GM12878 (cell line): ENCODE results near the gene TEX22. TPM values are rescaled to one million over a fixed set of nuclear protein-coding genes. Genes with fewer than 3 reads are reported as not detected.

Experiments
- ATF7 ChIP-seq: fragments of 450-650 bp; IDR thresholded peaks from 2 replicates; pipeline ENCODE4 v1.6.1; 2016; ENCODE audit warnings: low read depth, mild to moderate bottlenecking
- CHD4 ChIP-seq: fragments of 200-600 bp; sonication (generic); IDR thresholded peaks from 2 replicates; pipeline ENCODE4 v1.6.1; 2016; ENCODE audit warnings: mild to moderate bottlenecking
- IKZF1 ChIP-seq: fragments of 450-650 bp; conservative IDR thresholded peaks from 2 replicates; pipeline ENCODE4 v1.6.1; 2017; ENCODE audit warnings: antibody characterized with exemption, mild to moderate bottlenecking
- ZNF207 ChIP-seq: fragments of 450-650 bp; IDR thresholded peaks from 2 replicates; pipeline ENCODE4 v1.6.1; 2014; ENCODE audit warnings: antibody characterized with exemption, mild to moderate bottlenecking, borderline replicate concordance
- polyA plus RNA-seq, 11 experiments: library from polyadenylated mRNA; depleted of rRNA in 4 of 11; unstranded in 6 of 11; stranded (reverse) in 5 of 11; fragments of >200 nt; fragmentation: Nextera tagmentation in 4 of 11; fragmentation: Illumina TruSeq in 1 of 11; extraction: Ambion mirVana in 4 of 11; extraction: Trizol in 1 of 11; gene quantifications; 1 replicate in 1 of 11; 2 replicates in 10 of 11; pipeline versions ENCODE4 v1.2.1 to v1.2.3, GENCODE V29; 2011 to 2016; ENCODE audit warnings: inconsistent platforms in 2 of 11, missing spikeins in 2 of 11, low read depth in 1 of 11
- total RNA-seq, 4 experiments: library from RNA; depleted of rRNA in 3 of 4; stranded (reverse); fragments of >200 nt in 3 of 4; fragmentation: Illumina TruSeq in 1 of 4; extraction: Trizol in 1 of 4; gene quantifications; 2 replicates each; pipeline versions ENCODE4 v1.2.1 to v1.2.3, GENCODE V29; 2013 to 2021
- TF ChIP-seq, protein P1 (sequence below): fragments of 450-650 bp; formaldehyde crosslinking; IDR thresholded peaks from 2 replicates; pipeline ENCODE4 v1.4.0; 2022; ENCODE audit warnings: mild to moderate bottlenecking, moderate library complexity
- TF ChIP-seq, protein P2 (sequence below), 3 experiments: IDR thresholded peaks in 2 of 3; conservative IDR thresholded peaks in 1 of 3; 2 replicates each; pipeline ENCODE4 v1.5.1; 2011; ENCODE audit warnings: low read depth in 3 of 3, low read length in 3 of 3, mild to moderate bottlenecking in 3 of 3, control low read depth in 2 of 3, moderate library complexity in 2 of 3, inconsistent platforms in 1 of 3, mixed read lengths in 1 of 3; ENCODE audit not compliant: control insufficient read depth in 2 of 3, insufficient read depth in 1 of 3; ENCODE audit errors: extremely low read depth in 1 of 3
- TF ChIP-seq, protein P3 (sequence below): IDR thresholded peaks from 2 replicates; pipeline ENCODE4 v1.6.1; 2012; ENCODE audit warnings: mild to moderate bottlenecking, low read depth, low read length

Gene TEX22
- total and polyA plus RNA-seq, 10 of the 15 experiments (the other 5 are each of a cell fraction or from before 2014, with no cell fraction given), result 0.02 to 4.0 (median 0.63) TPM; not detected in 1

DNA sequence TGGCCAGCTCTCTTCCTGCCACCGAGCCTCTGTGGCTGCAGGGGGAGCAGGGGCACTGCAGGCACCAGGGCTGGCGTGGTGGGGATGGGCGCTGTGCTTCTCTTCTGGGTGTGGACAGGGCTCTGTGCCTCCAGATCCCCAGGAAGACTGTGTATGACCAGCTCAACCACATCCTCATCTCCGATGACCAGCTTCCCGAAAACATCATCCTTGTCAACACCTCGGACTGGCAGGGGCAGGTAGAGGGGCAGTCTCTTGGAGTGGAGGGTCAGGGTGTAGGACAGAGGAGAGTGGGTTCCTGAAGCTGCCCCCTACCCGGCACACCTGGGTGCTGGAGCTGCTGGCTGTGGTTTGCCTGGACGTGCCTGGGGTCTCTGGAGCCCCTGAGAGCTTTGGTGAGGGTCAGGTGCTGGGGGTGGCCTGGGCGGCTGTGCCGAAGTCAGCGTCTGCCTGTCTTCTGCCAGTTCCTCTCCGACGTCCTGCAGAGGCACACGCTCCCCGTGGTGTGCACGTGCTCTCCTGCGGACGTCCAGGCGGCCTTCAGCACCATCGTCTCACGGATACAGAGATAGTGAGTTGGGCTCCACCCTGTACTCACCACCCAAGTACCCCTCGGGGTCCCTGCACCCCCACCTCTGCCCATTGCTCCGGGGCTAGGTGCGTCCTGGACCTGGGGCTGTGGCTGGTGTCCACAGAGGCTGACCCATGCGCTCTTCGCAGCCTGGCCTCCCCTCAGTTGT lies 15.8 kb upstream of the TEX22 start (continued):
- TF ChIP-seq, protein P1, sequence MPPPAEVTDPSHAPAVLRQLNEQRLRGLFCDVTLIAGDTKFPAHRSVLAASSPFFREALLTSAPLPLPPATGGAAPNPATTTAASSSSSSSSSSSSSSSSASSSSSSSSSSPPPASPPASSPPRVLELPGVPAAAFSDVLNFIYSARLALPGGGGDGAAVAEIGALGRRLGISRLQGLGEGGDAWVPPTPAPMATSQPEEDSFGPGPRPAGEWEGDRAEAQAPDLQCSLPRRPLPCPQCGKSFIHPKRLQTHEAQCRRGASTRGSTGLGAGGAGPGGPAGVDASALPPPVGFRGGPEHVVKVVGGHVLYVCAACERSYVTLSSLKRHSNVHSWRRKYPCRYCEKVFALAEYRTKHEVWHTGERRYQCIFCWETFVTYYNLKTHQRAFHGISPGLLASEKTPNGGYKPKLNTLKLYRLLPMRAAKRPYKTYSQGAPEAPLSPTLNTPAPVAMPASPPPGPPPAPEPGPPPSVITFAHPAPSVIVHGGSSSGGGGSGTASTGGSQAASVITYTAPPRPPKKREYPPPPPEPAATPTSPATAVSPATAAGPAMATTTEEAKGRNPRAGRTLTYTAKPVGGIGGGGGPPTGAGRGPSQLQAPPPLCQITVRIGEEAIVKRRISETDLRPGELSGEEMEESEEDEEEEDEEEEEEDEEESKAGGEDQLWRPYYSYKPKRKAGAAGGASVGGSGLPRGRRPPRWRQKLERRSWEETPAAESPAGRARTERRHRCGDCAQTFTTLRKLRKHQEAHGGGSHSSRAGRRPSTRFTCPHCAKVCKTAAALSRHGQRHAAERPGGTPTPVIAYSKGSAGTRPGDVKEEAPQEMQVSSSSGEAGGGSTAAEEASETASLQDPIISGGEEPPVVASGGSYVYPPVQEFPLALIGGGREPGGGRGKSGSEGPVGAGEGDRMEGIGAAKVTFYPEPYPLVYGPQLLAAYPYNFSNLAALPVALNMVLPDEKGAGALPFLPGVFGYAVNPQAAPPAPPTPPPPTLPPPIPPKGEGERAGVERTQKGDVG (CRISPR knock-in tag), result no peak
- TF ChIP-seq ZNF207 (no peak), ATF7 (no peak), IKZF1 (no peak), CHD4 (no peak)
- TF ChIP-seq, protein P2, sequence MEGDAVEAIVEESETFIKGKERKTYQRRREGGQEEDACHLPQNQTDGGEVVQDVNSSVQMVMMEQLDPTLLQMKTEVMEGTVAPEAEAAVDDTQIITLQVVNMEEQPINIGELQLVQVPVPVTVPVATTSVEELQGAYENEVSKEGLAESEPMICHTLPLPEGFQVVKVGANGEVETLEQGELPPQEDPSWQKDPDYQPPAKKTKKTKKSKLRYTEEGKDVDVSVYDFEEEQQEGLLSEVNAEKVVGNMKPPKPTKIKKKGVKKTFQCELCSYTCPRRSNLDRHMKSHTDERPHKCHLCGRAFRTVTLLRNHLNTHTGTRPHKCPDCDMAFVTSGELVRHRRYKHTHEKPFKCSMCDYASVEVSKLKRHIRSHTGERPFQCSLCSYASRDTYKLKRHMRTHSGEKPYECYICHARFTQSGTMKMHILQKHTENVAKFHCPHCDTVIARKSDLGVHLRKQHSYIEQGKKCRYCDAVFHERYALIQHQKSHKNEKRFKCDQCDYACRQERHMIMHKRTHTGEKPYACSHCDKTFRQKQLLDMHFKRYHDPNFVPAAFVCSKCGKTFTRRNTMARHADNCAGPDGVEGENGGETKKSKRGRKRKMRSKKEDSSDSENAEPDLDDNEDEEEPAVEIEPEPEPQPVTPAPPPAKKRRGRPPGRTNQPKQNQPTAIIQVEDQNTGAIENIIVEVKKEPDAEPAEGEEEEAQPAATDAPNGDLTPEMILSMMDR (IDR thresholded peaks at IDR 0.05 in 2 of 3, conservative IDR thresholded peaks at IDR 0.05 in 1 of 3; ENCODE audit: control insufficient read depth in 2 of 3, extremely low read depth in 1 of 3, insufficient read depth in 1 of 3, low read depth in 3 of 3, low read length in 3 of 3), result no peak
- TF ChIP-seq, protein P3, sequence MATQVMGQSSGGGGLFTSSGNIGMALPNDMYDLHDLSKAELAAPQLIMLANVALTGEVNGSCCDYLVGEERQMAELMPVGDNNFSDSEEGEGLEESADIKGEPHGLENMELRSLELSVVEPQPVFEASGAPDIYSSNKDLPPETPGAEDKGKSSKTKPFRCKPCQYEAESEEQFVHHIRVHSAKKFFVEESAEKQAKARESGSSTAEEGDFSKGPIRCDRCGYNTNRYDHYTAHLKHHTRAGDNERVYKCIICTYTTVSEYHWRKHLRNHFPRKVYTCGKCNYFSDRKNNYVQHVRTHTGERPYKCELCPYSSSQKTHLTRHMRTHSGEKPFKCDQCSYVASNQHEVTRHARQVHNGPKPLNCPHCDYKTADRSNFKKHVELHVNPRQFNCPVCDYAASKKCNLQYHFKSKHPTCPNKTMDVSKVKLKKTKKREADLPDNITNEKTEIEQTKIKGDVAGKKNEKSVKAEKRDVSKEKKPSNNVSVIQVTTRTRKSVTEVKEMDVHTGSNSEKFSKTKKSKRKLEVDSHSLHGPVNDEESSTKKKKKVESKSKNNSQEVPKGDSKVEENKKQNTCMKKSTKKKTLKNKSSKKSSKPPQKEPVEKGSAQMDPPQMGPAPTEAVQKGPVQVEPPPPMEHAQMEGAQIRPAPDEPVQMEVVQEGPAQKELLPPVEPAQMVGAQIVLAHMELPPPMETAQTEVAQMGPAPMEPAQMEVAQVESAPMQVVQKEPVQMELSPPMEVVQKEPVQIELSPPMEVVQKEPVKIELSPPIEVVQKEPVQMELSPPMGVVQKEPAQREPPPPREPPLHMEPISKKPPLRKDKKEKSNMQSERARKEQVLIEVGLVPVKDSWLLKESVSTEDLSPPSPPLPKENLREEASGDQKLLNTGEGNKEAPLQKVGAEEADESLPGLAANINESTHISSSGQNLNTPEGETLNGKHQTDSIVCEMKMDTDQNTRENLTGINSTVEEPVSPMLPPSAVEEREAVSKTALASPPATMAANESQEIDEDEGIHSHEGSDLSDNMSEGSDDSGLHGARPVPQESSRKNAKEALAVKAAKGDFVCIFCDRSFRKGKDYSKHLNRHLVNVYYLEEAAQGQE, result no peak
